GM12872 (cell line): Measurements from ENCODE around the gene RPL26.

Source experiments
- CTCF ChIP-seq: IDR thresholded peaks from 3 replicates; pipeline ENCODE4 v1.5.1; 2011; ENCODE audit warnings: low read depth, mild to moderate bottlenecking, low read length, moderate library complexity; ENCODE audit not compliant: insufficient read depth

RPL26 gene

DNA sequence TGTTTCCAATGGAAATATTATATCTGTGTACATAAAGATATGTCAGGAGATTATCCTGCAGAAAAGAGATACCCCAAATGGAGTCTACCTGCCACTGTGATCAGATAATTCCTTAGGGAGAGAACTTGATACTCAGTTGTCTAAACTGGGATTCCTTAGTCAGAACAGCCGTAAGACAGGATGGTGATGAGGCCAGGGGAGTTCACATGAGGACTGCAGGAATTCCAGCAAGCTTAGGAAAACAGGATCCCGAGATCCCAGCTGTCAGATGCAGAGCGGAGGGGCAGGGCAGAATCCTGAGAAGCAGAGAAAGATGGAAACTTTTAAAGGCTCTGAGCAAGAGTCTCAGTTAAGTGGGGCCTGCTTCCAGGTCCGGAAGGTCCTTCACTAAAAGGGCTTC lies 11.2 kb downstream of the RPL26 start:
- no peak for TF ChIP-seq CTCF

GRCh38 chr17:8369944-8370343 lies 13.0 kb downstream of the RPL26 start:
- no peak for TF ChIP-seq CTCF

DNA sequence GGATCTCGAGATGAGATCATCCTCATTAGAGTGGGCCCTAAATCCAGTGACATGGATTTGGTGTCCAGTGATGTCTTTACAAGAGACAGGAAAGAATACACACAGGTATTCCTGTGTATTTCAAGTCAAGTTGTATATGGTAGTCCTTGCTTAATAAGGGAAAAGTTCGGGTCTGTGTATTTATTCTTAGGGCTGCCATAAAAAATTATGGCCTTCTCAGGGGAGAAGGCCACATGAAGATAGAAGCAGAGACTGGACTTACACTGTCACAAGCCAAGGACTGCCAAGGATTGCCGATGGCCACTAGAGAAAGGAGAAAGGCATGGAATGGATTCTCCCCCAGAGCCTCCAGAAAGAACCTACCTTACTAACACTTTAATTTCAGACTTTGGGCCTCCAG lies 14.8 kb downstream of the RPL26 start:
- TF ChIP-seq CTCF: no peak

DNA sequence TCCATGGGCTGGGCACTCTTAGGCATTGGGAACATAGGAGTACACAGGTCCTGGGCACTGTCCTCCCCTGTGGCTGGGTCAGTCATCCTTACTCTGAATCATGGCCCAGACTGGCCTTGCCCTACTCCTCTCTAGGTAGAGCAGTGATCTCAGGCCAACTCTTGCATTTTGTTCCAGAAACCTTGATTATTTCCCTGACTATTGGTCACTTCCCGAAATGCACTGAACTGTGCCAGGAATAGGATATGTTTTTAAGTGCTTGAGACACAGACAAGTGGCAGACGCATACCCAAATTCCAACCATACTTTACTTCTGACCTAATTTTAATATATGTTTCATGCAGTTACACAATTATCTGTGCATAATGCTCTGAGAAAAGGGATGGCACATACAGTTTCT lies 16.8 kb downstream of the RPL26 start:
- TF ChIP-seq CTCF: no peak

- no peak for TF ChIP-seq CTCF
Observed at GRCh38 chr17:8365143-8365542, 17.9 kb downstream of the RPL26 start.

DNA sequence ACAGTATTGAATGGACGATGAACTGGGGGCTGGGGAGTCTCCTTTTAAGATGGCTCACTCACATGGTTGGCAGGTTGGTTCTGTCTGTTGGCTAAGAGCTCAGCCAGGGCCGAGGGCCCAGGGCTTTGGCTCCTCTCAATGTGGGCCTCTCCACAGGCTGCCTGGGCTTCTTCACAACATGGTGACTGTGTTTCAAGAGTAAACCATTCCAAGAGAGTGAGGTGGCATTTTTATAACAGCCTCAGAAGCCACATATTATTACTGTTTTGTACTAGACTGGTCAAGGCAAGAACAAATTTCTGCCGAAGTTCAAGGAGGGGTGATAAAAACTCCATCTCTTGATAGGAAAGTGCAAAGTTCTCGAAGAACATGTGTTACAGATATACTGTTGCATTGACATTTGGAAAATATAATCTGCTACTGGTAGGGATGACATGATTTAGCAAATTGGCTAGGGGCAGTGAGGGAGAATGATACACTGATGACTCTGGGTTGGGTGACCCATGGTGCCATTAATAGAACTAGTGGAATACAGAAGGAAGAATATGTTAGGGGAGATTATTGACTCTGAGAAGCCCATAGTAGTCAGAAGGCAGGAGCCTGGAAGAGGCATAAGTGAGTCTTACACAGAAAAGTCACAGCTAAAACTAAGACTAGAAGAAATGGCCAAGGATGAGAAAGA lies 20.2 kb downstream of the RPL26 start:
- TF ChIP-seq CTCF: no peak

DNA sequence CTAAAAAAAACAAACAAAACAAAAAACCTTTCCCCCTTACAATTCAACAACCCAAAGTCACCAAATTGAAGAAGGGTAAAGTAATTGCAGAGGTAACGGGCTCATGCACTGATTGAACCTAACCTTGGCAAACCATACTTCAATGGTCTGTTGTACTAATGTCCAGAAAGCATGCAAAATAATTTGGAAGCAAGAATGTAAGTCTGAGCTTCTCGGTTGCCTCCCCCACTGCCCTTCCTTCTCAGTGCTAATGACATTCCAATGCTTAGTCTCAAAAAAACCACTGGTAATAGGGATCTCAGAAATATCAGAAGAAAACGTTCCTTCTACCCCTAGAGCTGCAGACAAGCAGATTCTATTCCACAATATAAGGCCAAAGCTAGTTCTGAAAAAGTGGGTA lies 22.2 kb downstream of the RPL26 start:
- no peak for TF ChIP-seq CTCF
